ENCODE data around the gene RMDN2.

GRCh38 chr2:37944268-37944667 lies 19.2 kb downstream of the RMDN2 start:
- TF ChIP-seq, protein P1, sequence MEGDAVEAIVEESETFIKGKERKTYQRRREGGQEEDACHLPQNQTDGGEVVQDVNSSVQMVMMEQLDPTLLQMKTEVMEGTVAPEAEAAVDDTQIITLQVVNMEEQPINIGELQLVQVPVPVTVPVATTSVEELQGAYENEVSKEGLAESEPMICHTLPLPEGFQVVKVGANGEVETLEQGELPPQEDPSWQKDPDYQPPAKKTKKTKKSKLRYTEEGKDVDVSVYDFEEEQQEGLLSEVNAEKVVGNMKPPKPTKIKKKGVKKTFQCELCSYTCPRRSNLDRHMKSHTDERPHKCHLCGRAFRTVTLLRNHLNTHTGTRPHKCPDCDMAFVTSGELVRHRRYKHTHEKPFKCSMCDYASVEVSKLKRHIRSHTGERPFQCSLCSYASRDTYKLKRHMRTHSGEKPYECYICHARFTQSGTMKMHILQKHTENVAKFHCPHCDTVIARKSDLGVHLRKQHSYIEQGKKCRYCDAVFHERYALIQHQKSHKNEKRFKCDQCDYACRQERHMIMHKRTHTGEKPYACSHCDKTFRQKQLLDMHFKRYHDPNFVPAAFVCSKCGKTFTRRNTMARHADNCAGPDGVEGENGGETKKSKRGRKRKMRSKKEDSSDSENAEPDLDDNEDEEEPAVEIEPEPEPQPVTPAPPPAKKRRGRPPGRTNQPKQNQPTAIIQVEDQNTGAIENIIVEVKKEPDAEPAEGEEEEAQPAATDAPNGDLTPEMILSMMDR (conservative IDR thresholded peaks at IDR 0.05) = no peak
- TF ChIP-seq EZH2 (IDR thresholded peaks at IDR 0.05; ENCODE audit: low read depth) = no peak
